ENCODE data around the gene STAT6. TPM values are rescaled to one million over a fixed set of nuclear protein-coding genes. Genes with fewer than 3 reads are reported as not detected.
"Not testable (repeated sequence)": the region's sequence is repeated elsewhere in the genome, so short reads cannot be mapped to it uniquely, and the experiment has no call there.

Gene STAT6
- polyA plus RNA-seq, 1 donor from 2014 or later: 130 TPM

GRCh38 chr12:57126561-57126960 is 15.4 kb upstream of the STAT6 start:
- H3K27me3 Mint-ChIP-seq: peaks cover 8% of the 10 kb centered on the region
- H3K4me3 Mint-ChIP-seq: peak overlapping the region in 3 of 4 donors; percentile 51 to 95 (median 94)
- peak overlapping the region in 2 of 3 donors; percentile 54 to 55 for H3K27ac Mint-ChIP-seq
- peaks cover 0 to 1% (median 0%) of the 10 kb centered on the region in 3 donors for H3K9me3 Mint-ChIP-seq
- H3K4me1 Mint-ChIP-seq: peaks cover 10 to 12% (median 11%) of the 10 kb centered on the region in 3 donors
- no peaks in the 10 kb centered on the region for H3K36me3 Mint-ChIP-seq

- Mint-ChIP-seq H3K27me3 (peaks cover 8% of the 10 kb centered on the region), H3K36me3 (no peaks in the 10 kb centered on the region), H3K4me1 (peaks cover 10 to 12% (median 11%) of the 10 kb centered on the region in 3 donors), H3K9me3 (peaks cover 0 to 1% (median 0%) of the 10 kb centered on the region in 3 donors), H3K27ac (no peak overlapping the region), H3K4me3 (peak overlapping the region in 1 of 4 donors; percentile 34)
These were observed 14.9 kb upstream of the STAT6 start for GRCh38 chr12:57126061-57126460.

GRCh38 chr12:57124261-57124877 is 13.2 kb upstream of the STAT6 start:
- H3K27me3 Mint-ChIP-seq: peaks cover 5% of the 10 kb centered on the region
- H3K4me1 Mint-ChIP-seq: peaks cover 8 to 15% (median 13%) of the 10 kb centered on the region in 3 donors
- H3K9me3 Mint-ChIP-seq: peaks cover 0 to 1% (median 0%) of the 10 kb centered on the region in 3 donors
- H3K27ac Mint-ChIP-seq: no peak overlapping the region
- H3K4me3 Mint-ChIP-seq: peak overlapping the region in 1 of 4 donors; percentile 8
- no peaks in the 10 kb centered on the region for H3K36me3 Mint-ChIP-seq

GRCh38 chr12:57123813-57124212 is 12.7 kb upstream of the STAT6 start:
- H3K36me3 Mint-ChIP-seq: no peaks in the 10 kb centered on the region
- H3K27ac Mint-ChIP-seq: no peak overlapping the region
- H3K4me3 Mint-ChIP-seq: no peak overlapping the region
- peaks cover 0 to 1% (median 0%) of the 10 kb centered on the region in 3 donors for H3K9me3 Mint-ChIP-seq
- peaks cover 12 to 20% (median 19%) of the 10 kb centered on the region in 3 donors for H3K4me1 Mint-ChIP-seq
- peaks cover 5% of the 10 kb centered on the region for H3K27me3 Mint-ChIP-seq

- H3K27ac Mint-ChIP-seq, H3K27me3 Mint-ChIP-seq, H3K36me3 Mint-ChIP-seq, H3K4me3 Mint-ChIP-seq, H3K9me3 Mint-ChIP-seq: not testable (repeated sequence)
- H3K4me1 Mint-ChIP-seq: peaks cover 13 to 19% (median 15%) of the 10 kb centered on the region in 3 donors
These were observed 9.6 kb upstream of the STAT6 start for GRCh38 chr12:57120718-57121117.

- peak overlapping the region; percentile 34 to 65 (median 64) for H3K27ac Mint-ChIP-seq
These were observed 8.3 kb upstream of the STAT6 start for GRCh38 chr12:57119294-57120085.

GRCh38 chr12:57118711-57119271 is 7.6 kb upstream of the STAT6 start:
- Mint-ChIP-seq H3K36me3 (no peaks in the 10 kb centered on the region), H3K9me3 (peaks cover 0 to 1% (median 0%) of the 10 kb centered on the region in 3 donors), H3K4me3 (peak overlapping the region in 2 of 4 donors; percentile 19 to 29), H3K4me1 (peaks cover 10 to 14% (median 11%) of the 10 kb centered on the region in 3 donors), H3K27ac (peak overlapping the region; percentile 34 to 65 (median 64)), H3K27me3 (no peaks in the 10 kb centered on the region)

More at GRCh38 chr12:57119294-57120085, 8.3 kb upstream of the STAT6 start:
- peak overlapping the region in 2 of 4 donors; percentile 19 to 29 for H3K4me3 Mint-ChIP-seq
- no peaks in the 10 kb centered on the region for H3K36me3 Mint-ChIP-seq
- H3K9me3 Mint-ChIP-seq: peaks cover 0 to 1% (median 0%) of the 10 kb centered on the region in 3 donors
- no peaks in the 10 kb centered on the region for H3K27me3 Mint-ChIP-seq
- peaks cover 13 to 18% (median 15%) of the 10 kb centered on the region in 3 donors for H3K4me1 Mint-ChIP-seq

GRCh38 chr12:57116580-57117281 is 5.6 kb upstream of the STAT6 start:
- Mint-ChIP-seq H3K36me3 (no peaks in the 10 kb centered on the region), H3K27me3 (no peaks in the 10 kb centered on the region), H3K4me1 (peaks cover 13 to 19% (median 18%) of the 10 kb centered on the region in 3 donors), H3K9me3 (no peaks in the 10 kb centered on the region), H3K27ac (no peak overlapping the region), H3K4me3 (peak overlapping the region in 1 of 4 donors; percentile 16)

- Mint-ChIP-seq H3K4me3 (peak overlapping the region; percentile 91 to 100 (median 98)), H3K4me1 (peaks cover 16 to 23% (median 19%) of the 10 kb centered on the region in 3 donors), H3K27ac (peak overlapping the region in 2 of 3 donors; percentile 93 to 99), H3K9me3 (no peaks in the 10 kb centered on the region), H3K27me3 (no peaks in the 10 kb centered on the region), H3K36me3 (peaks cover 2% of the 10 kb centered on the region)
These were observed 1.5 kb upstream of the STAT6 start for GRCh38 chr12:57112492-57113294.

- peaks cover 4% of the 10 kb centered on the region for H3K36me3 Mint-ChIP-seq
- peaks cover 20 to 28% (median 20%) of the 10 kb centered on the region in 3 donors for H3K4me1 Mint-ChIP-seq
- H3K9me3 Mint-ChIP-seq: no peaks in the 10 kb centered on the region
- H3K27me3 Mint-ChIP-seq: no peaks in the 10 kb centered on the region
- H3K4me3 Mint-ChIP-seq: peak overlapping the region; percentile 91 to 100 (median 98)
- peak overlapping the region; percentile 93 to 99 (median 98) for H3K27ac Mint-ChIP-seq
These were observed 795 bp downstream of the STAT6 start for GRCh38 chr12:57110104-57111030.

GRCh38 chr12:57109207-57110103 is 1.7 kb downstream of the STAT6 start:
- no peaks in the 10 kb centered on the region for H3K9me3 Mint-ChIP-seq
- H3K36me3 Mint-ChIP-seq: peaks cover 4% of the 10 kb centered on the region
- H3K27ac Mint-ChIP-seq: peak overlapping the region; percentile 93 to 99 (median 98)
- no peaks in the 10 kb centered on the region for H3K27me3 Mint-ChIP-seq
- peak overlapping the region; percentile 91 to 100 (median 98) for H3K4me3 Mint-ChIP-seq
- peaks cover 20 to 28% (median 20%) of the 10 kb centered on the region in 3 donors for H3K4me1 Mint-ChIP-seq

GRCh38 chr12:57107456-57108155 is 3.6 kb downstream of the STAT6 start:
- H3K4me3 Mint-ChIP-seq: peak overlapping the region in 2 of 4 donors; percentile 65 to 91
- H3K36me3 Mint-ChIP-seq: peaks cover 4% of the 10 kb centered on the region
- no peaks in the 10 kb centered on the region for H3K9me3 Mint-ChIP-seq
- H3K27me3 Mint-ChIP-seq: no peaks in the 10 kb centered on the region
- peaks cover 20 to 28% (median 21%) of the 10 kb centered on the region in 3 donors for H3K4me1 Mint-ChIP-seq
- H3K27ac Mint-ChIP-seq: peak overlapping the region; percentile 73

Data from IgD-negative memory B cell (primary cell).